GM12878 (cell line): ENCODE results near the gene S100A16. TPM values are rescaled to one million over a fixed set of nuclear protein-coding genes. Genes with fewer than 3 reads are reported as not detected.

Experiments
- ATAC-seq: fragments of 200-7000 bp; cut with Tn5 transposase; 3 replicates; pipeline ENCODE4 v1.9.1; 2020; ENCODE audit warnings: mild to moderate bottlenecking, moderate library complexity
- BruUV-seq: library from RNA; stranded (reverse); fragments of 400-500 nt; replicated peaks from 2 replicates; lab custom pipeline; 2021; lab: Mats Ljungman, UMichigan
- CTCF ChIA-PET: fragments of 300-600 bp; sonication (Branson Sonifier 250); formaldehyde crosslinking; extraction: SDS; loops from one replicate; lab custom pipeline; 2021; ENCODE audit warnings: inconsistent platforms; lab: Yijun Ruan, JAX
- POLR2A ChIA-PET: fragments of 350-600 bp; formaldehyde crosslinking; extraction: SDS; loops from one replicate; lab custom pipeline; 2021; ENCODE audit warnings: inconsistent platforms; lab: Charles Lee
- RAD21 ChIA-PET: fragments of 300-600 bp; sonication (Branson Sonifier 250); formaldehyde crosslinking; loops from one replicate; lab custom pipeline; 2023; ENCODE audit warnings: antibody characterized with exemption; ENCODE audit not compliant: unreplicated experiment; lab: Charles Lee
- SMC1A ChIA-PET: fragments of 300-600 bp; sonication (Branson Sonifier 250); formaldehyde crosslinking; loops from one replicate; lab custom pipeline; 2023; ENCODE audit not compliant: unreplicated experiment, uncharacterized antibody; lab: Charles Lee
- DNase-seq: peaks from one replicate; pipeline ENCODE4 v3.0.0-alpha.2; 2011; ENCODE audit warnings: low read depth, low spot score
- FAIRE-seq: peaks from 3 replicates; lab custom pipeline; 2011; peaks lifted over from hg19 to GRCh38; lab: Jason Lieb, UNC
- H2AFZ ChIP-seq: 2 replicates; pipeline ENCODE4 v1.6.0; 2011; ENCODE audit warnings: low read depth, low read length, control low read depth; ENCODE audit not compliant: control insufficient read depth
- H3K27ac ChIP-seq: 2 replicates; pipeline ENCODE4 v1.5.1; 2011; ENCODE audit warnings: control low read depth; ENCODE audit not compliant: control insufficient read depth, insufficient read depth
- H3K27me3 ChIP-seq, 2 experiments: replicated peaks in 1 of 2; 2 replicates each; pipeline versions ENCODE4 v1.6.0 to v1.6.1; 2011; ENCODE audit warnings: low read length in 1 of 2; ENCODE audit not compliant: control insufficient read depth in 2 of 2, insufficient read depth in 2 of 2
- H3K36me3 ChIP-seq, 2 experiments: 2 replicates each; pipeline ENCODE4 v1.5.1; 2011; ENCODE audit warnings: low read length in 1 of 2; ENCODE audit not compliant: control insufficient read depth in 2 of 2, insufficient read depth in 2 of 2
- H3K4me1 ChIP-seq: 2 replicates; pipeline ENCODE4 v1.6.1; 2011; ENCODE audit warnings: mild to moderate bottlenecking, low read length, moderate library complexity, mixed read lengths; ENCODE audit not compliant: control insufficient read depth, insufficient read depth
- H3K4me2 ChIP-seq: 2 replicates; pipeline ENCODE4 v1.6.0; 2011; ENCODE audit warnings: control low read depth; ENCODE audit not compliant: control insufficient read depth, insufficient read depth
- H3K4me3 ChIP-seq: fragments of 200-600 bp; sonication (generic); 2 replicates; pipeline ENCODE4 v1.5.1; 2016
- H3K79me2 ChIP-seq: 2 replicates; pipeline ENCODE4 v1.6.0; 2011; ENCODE audit warnings: low read length; ENCODE audit not compliant: control insufficient read depth, insufficient read depth
- H3K9ac ChIP-seq: 2 replicates; pipeline ENCODE4 v1.8.0; 2011; ENCODE audit warnings: low read length, control low read depth, mixed read lengths; ENCODE audit not compliant: control insufficient read depth, insufficient read depth
- H3K9me3 ChIP-seq: replicated peaks from 3 replicates; pipeline ENCODE4 v1.5.1; 2011; ENCODE audit warnings: mild to moderate bottlenecking, low read length; ENCODE audit not compliant: control insufficient read depth, insufficient read depth
- H4K20me1 ChIP-seq: 2 replicates; pipeline ENCODE4 v1.6.0; 2011; ENCODE audit not compliant: control insufficient read depth, insufficient read depth
- BCL11A ChIP-seq: IDR thresholded peaks from 2 replicates; pipeline ENCODE4 v1.6.1; 2011; ENCODE audit warnings: low read depth, low read length
- BMI1 ChIP-seq: fragments of 450-650 bp; IDR thresholded peaks from 2 replicates; pipeline ENCODE4 v1.6.1; 2016; ENCODE audit warnings: mild to moderate bottlenecking, moderate library complexity, borderline replicate concordance
- CREB1 ChIP-seq: IDR thresholded peaks from 2 replicates; pipeline ENCODE4 v1.6.1; 2012; ENCODE audit warnings: low read depth, mild to moderate bottlenecking, inconsistent platforms
- CREM ChIP-seq: IDR thresholded peaks from 2 replicates; pipeline ENCODE4 v1.6.1; 2014; ENCODE audit warnings: antibody characterized with exemption, low read depth
- IRF4 ChIP-seq: IDR thresholded peaks from 2 replicates; pipeline ENCODE4 v1.6.1; 2011; ENCODE audit warnings: low read depth, low read length
- KAT2A ChIP-seq: conservative IDR thresholded peaks from 2 replicates; pipeline ENCODE4 v1.6.1; 2011; ENCODE audit warnings: low read depth, low read length; ENCODE audit not compliant: control insufficient read depth
- NFIC ChIP-seq: IDR thresholded peaks from 2 replicates; pipeline ENCODE4 v1.6.1; 2012; ENCODE audit warnings: low read depth, mild to moderate bottlenecking, inconsistent platforms, low read length, moderate library complexity
- NR2F1 ChIP-seq: fragments of 450-650 bp; conservative IDR thresholded peaks from 2 replicates; pipeline ENCODE4 v1.6.1; 2017; ENCODE audit warnings: mild to moderate bottlenecking
- RB1 ChIP-seq: fragments of 450-650 bp; formaldehyde crosslinking; IDR thresholded peaks from 2 replicates; pipeline ENCODE4 v1.6.1; 2017; ENCODE audit warnings: mild to moderate bottlenecking, borderline replicate concordance
- SMARCA5 ChIP-seq: fragments of 450-650 bp; IDR thresholded peaks from 2 replicates; pipeline ENCODE4 v1.6.1; 2017; ENCODE audit warnings: mild to moderate bottlenecking
- SREBF1 ChIP-seq: IDR thresholded peaks from 2 replicates; pipeline ENCODE4 v1.6.1; 2012; ENCODE audit warnings: mild to moderate bottlenecking, low read length
- ZNF207 ChIP-seq: fragments of 450-650 bp; IDR thresholded peaks from 2 replicates; pipeline ENCODE4 v1.6.1; 2014; ENCODE audit warnings: antibody characterized with exemption, mild to moderate bottlenecking, borderline replicate concordance
- ZNF24 ChIP-seq: fragments of 450-650 bp; IDR thresholded peaks from 2 replicates; pipeline ENCODE4 v1.6.1; 2017; ENCODE audit warnings: antibody characterized with exemption, mild to moderate bottlenecking
- ZZZ3 ChIP-seq: IDR thresholded peaks from 2 replicates; pipeline ENCODE4 v1.6.1; 2011; ENCODE audit warnings: low read depth; ENCODE audit not compliant: control insufficient read depth, insufficient read length
- WGBS: methylation state at CpG from one replicate; pipeline ENCODE4 v1.1.6; 2016; ENCODE audit warnings: low lambda C conversion rate; ENCODE audit not compliant: insufficient replicate concordance, insufficient coverage; ENCODE audit errors: missing lambda C conversion rate; 5-methylcytosine and 5-hydroxymethylcytosine counted together
- in situ Hi-C: fragments of 300-500 bp; cut with MboI; formaldehyde crosslinking; loops from 9 replicates; pipeline ENCODE4 v1.14.3; 2018; ENCODE audit warnings: mixed read lengths
- intact Hi-C: fragments of 100-400 bp; cut with micrococcal nuclease; formaldehyde crosslinking; loops from one replicate; pipeline ENCODE4 v1.14.2; 2022; ENCODE audit not compliant: unreplicated experiment
- polyA plus RNA-seq, 11 experiments: library from polyadenylated mRNA; depleted of rRNA in 4 of 11; unstranded in 6 of 11; stranded (reverse) in 5 of 11; fragments of >200 nt; fragmentation: Nextera tagmentation in 4 of 11; fragmentation: Illumina TruSeq in 1 of 11; extraction: Ambion mirVana in 4 of 11; extraction: Trizol in 1 of 11; gene quantifications; 1 replicate in 1 of 11; 2 replicates in 10 of 11; pipeline versions ENCODE4 v1.2.1 to v1.2.3, GENCODE V29; 2011 to 2016; ENCODE audit warnings: inconsistent platforms in 2 of 11, missing spikeins in 2 of 11, low read depth in 1 of 11
- total RNA-seq, 4 experiments: library from RNA; depleted of rRNA in 3 of 4; stranded (reverse); fragments of >200 nt in 3 of 4; fragmentation: Illumina TruSeq in 1 of 4; extraction: Trizol in 1 of 4; gene quantifications; 2 replicates each; pipeline versions ENCODE4 v1.2.1 to v1.2.3, GENCODE V29; 2013 to 2021
- TF ChIP-seq, protein P1 (sequence below): fragments of 450-650 bp; IDR thresholded peaks from 2 replicates; pipeline ENCODE4 v1.6.1; 2017; ENCODE audit warnings: antibody characterized with exemption, mild to moderate bottlenecking, moderate library complexity
- TF ChIP-seq, protein P2 (sequence below): fragments of 450-650 bp; IDR thresholded peaks from 2 replicates; pipeline ENCODE4 v1.6.1; 2018; ENCODE audit warnings: mild to moderate bottlenecking, low read depth, moderate library complexity; ENCODE audit not compliant: partially characterized antibody

S100A16 gene
- total and polyA plus RNA-seq, 10 of the 15 experiments (the other 5 are each of a cell fraction or from before 2014, with no cell fraction given), result 0.14 to 0.51 (median 0.25) TPM; not detected in 6

DNA sequence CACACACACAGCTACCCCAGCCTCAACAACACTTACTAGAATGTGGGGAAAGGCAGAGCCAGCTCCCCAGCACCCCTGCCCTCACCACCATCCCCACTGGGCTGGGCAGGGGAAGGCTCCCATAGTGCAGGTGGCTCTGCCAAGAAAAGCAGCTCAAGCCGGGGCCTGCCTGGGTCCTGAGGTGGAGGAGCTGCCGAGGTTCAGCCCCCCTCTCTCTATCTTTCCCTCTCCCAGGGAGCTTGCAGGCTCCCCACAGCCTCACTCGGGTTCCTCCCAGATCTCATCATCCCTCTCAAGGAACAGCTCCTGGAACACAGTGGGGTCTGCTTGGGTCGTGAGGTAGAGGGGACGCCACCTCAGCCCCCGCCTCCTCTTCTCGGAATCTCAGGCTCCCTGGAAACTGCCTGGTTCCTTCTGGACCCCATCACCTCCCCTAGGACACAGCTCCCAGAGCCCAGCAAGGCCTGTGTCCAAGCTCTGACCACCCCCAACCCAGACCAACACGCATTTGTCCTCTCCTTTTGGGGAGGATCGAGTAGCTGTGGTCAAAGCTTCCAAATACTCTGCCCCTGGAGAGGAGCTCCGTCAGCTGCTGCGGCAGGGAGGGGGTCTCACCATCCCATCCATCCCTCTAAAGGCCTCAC is 704 bp downstream of the S100A16 start (continued):
- TF ChIP-seq, protein P1, sequence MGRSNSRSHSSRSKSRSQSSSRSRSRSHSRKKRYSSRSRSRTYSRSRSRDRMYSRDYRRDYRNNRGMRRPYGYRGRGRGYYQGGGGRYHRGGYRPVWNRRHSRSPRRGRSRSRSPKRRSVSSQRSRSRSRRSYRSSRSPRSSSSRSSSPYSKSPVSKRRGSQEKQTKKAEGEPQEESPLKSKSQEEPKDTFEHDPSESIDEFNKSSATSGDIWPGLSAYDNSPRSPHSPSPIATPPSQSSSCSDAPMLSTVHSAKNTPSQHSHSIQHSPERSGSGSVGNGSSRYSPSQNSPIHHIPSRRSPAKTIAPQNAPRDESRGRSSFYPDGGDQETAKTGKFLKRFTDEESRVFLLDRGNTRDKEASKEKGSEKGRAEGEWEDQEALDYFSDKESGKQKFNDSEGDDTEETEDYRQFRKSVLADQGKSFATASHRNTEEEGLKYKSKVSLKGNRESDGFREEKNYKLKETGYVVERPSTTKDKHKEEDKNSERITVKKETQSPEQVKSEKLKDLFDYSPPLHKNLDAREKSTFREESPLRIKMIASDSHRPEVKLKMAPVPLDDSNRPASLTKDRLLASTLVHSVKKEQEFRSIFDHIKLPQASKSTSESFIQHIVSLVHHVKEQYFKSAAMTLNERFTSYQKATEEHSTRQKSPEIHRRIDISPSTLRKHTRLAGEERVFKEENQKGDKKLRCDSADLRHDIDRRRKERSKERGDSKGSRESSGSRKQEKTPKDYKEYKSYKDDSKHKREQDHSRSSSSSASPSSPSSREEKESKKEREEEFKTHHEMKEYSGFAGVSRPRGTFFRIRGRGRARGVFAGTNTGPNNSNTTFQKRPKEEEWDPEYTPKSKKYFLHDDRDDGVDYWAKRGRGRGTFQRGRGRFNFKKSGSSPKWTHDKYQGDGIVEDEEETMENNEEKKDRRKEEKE, result no peak
- TF ChIP-seq BMI1 (no peak), CREM (no peak), KAT2A (no peak), IRF4 (no peak), NR2F1 (no peak), CREB1 (no peak), ZNF207 (no peak), SMARCA5 (no peak)

DNA sequence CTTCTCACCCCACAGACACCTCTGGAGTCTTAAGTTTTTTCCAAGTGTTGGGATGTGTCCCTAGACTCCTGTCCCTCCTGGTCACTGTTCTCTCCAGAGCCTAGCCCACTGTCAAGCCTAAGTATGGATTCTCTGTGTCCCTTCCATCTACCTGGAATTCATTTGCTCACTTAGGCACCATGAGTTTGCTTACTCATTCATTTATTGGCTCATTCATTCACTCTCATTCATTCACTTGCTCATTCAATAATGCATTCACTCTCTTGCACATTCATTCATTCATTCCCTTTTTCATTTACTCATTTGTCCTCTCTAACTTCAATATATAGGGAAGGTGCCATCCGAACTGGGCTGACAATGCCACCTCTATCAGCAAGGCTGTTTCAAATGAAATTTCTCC is 1.6 kb downstream of the S100A16 start:
- SMC1A ChIA-PET, result no interaction called here
- no peaks in the 10 kb centered on the region for H3K27me3 ChIP-seq
- 0 out of 2 replicates have a peak, but pooled peaks have one; percentile 31 for TF ChIP-seq ZNF24
- no peak for TF ChIP-seq NFIC
- no peak for TF ChIP-seq RB1
- TF ChIP-seq ZZZ3, result no peak
- TF ChIP-seq, protein P2, sequence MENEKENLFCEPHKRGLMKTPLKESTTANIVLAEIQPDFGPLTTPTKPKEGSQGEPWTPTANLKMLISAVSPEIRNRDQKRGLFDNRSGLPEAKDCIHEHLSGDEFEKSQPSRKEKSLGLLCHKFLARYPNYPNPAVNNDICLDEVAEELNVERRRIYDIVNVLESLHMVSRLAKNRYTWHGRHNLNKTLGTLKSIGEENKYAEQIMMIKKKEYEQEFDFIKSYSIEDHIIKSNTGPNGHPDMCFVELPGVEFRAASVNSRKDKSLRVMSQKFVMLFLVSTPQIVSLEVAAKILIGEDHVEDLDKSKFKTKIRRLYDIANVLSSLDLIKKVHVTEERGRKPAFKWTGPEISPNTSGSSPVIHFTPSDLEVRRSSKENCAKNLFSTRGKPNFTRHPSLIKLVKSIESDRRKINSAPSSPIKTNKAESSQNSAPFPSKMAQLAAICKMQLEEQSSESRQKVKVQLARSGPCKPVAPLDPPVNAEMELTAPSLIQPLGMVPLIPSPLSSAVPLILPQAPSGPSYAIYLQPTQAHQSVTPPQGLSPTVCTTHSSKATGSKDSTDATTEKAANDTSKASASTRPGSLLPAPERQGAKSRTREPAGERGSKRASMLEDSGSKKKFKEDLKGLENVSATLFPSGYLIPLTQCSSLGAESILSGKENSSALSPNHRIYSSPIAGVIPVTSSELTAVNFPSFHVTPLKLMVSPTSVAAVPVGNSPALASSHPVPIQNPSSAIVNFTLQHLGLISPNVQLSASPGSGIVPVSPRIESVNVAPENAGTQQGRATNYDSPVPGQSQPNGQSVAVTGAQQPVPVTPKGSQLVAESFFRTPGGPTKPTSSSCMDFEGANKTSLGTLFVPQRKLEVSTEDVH, result no peak
- TF ChIP-seq SREBF1, result no peak
- TF ChIP-seq BCL11A, result no peak
- H3K9me3 ChIP-seq, result no peaks in the 10 kb centered on the region
- H3K27ac ChIP-seq, result no peak overlapping the region
- no peak overlapping the region for H3K4me3 ChIP-seq
- H3K4me1 ChIP-seq, result peaks cover 7% of the 10 kb centered on the region
- no peak for FAIRE-seq
- H3K36me3 ChIP-seq, result no peaks in the 10 kb centered on the region
- no peak overlapping the region for H3K9ac ChIP-seq
- POLR2A ChIA-PET, result no interaction called here
- DNase-seq, result no peak
- in situ Hi-C loops (no loop called here), intact Hi-C loops (no loop called here)
- no peak overlapping the region for H3K4me2 ChIP-seq
- 33% methylated on average over 1 of the region's 1 CpG for WGBS
- BruUV-seq, result no TSS peak
- no peaks in the 10 kb centered on the region for H4K20me1 ChIP-seq
- CTCF ChIA-PET, result interaction anchor here (0.7 kb wide), 1 partner anchor 39 kb away, joined by 3 read pairs; no protein-coding TSS in a partner anchor
- ATAC-seq, result no peak
- H2AFZ ChIP-seq, result no peak overlapping the region
- H3K79me2 ChIP-seq, result no peaks in the 10 kb centered on the region
- RAD21 ChIA-PET, result no interaction called here
